MM.1S (cell line): ENCODE measurements around the gene CH25H.
"Not testable (repeated sequence)": the region's sequence is repeated elsewhere in the genome, so short reads cannot be mapped to it uniquely, and the experiment has no call there.

Source experiments
- CTCF ChIP-seq: fragments of 300-600 bp; sonication (generic); IDR thresholded peaks from 2 replicates; pipeline ENCODE4 v1.5.1; 2016; ENCODE audit warnings: antibody characterized with exemption, low read length, mixed read lengths
- EZH2 ChIP-seq: fragments of 300-600 bp; sonication (generic); optimal IDR thresholded peaks from 2 replicates; pipeline ENCODE3; 2017; ENCODE audit warnings: low read depth, mild to moderate bottlenecking, antibody characterized with exemption, low read length, mixed read lengths
- EZH2phosphoT487 ChIP-seq: fragments of 300-600 bp; sonication (generic); IDR thresholded peaks from 2 replicates; pipeline ENCODE4 v1.6.1; 2018; ENCODE audit warnings: antibody characterized with exemption, low read length

GRCh38 chr10:89191301-89191700, 15.8 kb downstream of the CH25H start:
- TF ChIP-seq EZH2, CTCF, EZH2phosphoT487: not testable (repeated sequence)
